HG03066 (cell line): ENCODE measurements around the gene KCNQ5.
"Not testable (repeated sequence)": the region's sequence is repeated elsewhere in the genome, so short reads cannot be mapped to it uniquely, and the experiment has no call there.

Source experiments
- ATAC-seq: cut with Tn5 transposase; IDR thresholded peaks from one replicate; pipeline ENCODE4 v1.9.1; 2021; ENCODE audit warnings: low read depth; ENCODE audit not compliant: unreplicated experiment

Gene KCNQ5

DNA sequence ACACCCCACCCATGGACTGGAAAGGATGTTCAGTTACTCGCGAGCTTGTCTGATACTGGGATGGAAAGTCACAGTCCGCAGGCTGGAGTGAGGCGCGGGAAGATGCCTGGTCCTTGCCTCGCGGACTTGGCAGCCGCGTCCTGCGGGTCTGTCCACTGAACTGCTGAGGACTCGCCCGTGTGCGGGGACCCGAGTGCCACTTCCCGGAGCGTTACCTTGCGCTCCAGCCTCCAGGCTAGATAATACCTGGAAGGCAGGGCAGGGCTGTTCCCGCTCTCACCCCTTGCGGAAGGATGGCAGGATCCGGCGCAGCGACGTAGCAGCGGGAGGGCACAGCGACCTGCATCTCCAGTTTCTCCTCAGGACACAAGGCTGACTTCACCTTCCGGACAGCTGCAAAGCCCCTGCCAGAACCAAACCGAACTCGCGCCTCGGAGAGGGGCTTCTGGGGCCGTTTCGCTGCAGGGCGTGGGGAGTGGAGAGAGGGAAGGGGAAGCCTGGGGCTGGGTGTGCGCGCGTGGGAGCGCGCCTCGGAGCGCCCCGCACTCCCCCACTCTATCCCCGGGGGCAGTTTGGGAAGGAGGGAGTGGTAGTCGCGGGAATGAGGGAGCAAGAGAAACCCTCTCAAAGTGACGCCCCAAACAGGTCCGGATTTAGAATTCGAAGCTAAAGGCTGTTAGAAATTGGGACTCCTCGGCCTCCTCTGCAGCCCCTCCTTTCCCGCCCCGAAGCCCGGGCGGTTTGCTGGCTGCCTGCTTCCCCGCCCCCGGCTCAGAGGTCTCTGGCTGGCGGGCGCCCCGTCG is at the start of gene KCNQ5:
TSS of gene KCNQ5 (plus strand) at position 774 of the 803 bp plus-strand sequence.
- ATAC-seq, result no peak

DNA sequence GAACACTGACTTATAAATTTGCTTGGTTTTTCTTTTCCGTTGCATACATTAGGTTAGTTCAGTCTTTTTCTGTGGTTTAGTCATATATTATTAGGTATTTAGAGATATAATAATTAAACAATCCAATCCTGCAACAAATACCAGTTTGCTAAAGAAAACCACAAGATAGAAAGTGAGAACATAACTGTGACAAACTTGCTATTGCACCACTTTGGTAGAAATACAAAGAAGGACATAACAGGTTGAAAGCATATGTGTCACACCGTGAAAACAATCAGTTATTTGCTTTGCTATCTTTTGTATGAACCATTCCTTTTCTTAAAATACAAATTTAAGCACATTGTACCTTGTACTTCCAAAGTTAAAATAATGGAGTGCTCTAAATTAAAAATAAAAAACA is 42.0 kb upstream of the KCNQ5 start:
- no peak for ATAC-seq

DNA sequence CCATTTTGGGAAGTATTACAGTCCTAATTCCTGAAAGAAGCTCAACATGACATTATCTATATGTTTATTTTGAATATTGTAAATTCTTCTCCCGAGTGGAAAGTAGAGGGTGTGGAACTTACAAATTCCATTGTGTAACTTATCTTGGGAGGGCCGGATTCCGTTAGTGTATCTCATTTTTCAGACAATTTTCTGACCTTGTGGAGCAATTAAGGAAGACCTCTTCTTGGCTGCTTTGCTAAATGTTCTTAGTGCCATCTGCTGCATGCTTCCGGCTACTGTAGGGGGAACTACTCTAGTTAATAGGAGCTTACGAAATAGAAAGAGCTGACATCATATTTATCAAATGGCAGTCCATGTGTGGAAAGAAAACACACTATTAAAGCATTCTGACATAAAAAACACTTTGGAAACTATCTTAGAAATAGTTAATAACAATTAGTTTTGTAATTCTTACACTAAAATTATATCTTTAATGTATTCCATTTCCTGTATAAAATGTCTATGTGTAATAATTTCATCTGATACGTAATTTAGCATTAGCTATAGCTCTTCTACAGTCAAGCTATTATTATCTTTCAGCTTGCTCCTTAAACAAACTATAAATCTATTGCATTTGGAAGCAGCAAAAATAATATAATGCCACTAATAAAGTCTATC is 41.5 kb upstream of the KCNQ5 start:
- peak; percentile 75 for ATAC-seq

DNA sequence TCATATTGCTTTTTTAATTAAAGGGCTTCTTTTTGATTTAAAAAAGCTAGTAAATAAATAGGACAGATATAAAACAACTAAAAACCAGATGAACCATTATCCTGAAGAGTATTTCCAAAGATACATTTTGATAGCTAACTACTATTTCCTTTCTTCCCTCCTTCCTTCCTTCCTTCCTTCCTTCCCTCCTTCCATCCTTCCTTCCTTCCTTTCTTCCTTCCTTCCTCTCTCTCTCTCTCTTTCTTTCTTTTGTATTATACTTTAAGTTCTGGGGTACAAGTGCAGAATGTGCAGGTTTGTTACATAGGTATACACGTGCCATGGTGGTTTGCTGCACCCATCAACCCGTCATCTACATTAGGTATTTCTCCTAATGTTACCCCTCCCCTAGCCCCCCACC is 40.9 kb upstream of the KCNQ5 start:
- ATAC-seq, result not testable (repeated sequence)

DNA sequence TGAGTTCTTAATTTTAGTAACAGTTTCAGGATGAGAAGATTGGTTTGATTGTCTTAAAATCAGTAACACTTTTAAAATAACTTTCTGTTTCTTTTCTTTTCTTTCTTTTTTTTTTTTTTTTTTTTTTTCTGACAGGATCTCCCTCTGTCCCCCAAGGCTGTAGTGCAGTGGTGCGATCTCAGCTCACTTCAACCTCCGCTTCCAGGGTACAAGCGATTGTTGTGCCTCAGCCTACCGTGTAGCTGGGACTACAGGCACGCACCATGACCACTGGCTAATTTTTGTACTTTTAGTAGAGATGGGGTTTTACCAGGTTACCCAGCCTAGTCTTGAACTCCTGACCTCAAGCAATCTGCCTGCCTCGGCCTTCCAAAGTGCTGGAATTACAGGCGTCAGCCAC is 33.7 kb upstream of the KCNQ5 start:
- no peak for ATAC-seq

DNA sequence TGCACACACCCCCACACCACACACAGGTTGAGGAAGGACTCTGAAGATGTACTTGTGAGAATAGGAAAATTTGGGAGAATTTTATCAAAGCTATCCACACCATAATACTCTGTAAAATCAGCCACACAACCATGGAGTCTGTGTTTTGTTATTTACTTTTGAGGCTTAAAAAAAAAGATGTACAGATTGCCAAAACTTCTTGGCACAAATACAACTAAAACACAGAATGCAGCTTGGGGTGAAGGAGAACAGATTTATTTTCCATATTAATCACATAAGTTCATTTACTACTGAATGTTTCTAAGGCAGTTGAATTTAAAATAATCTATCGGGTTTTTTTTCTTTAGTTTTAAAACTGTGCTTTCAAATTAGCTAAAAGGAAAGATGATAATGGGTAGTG is 32.8 kb upstream of the KCNQ5 start:
- ATAC-seq, result no peak

DNA sequence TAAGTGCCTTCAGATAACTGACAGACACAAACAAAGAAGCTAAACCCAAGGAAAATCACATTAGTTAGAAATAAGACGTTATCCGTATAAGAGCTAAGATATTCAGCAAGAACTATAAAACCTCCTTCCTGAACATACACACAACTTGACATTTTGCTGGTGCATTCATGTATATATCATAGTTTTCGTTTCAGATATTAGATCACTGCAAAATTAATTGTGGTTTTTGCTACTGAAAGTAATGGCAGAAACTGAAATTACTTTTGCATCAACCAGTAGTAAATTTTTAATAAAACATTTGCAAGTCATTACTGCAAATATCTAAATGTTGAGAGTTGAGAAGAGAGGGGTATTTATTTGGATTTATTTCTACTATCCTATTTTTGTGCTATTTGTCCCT is 26.1 kb upstream of the KCNQ5 start:
- no peak for ATAC-seq

DNA sequence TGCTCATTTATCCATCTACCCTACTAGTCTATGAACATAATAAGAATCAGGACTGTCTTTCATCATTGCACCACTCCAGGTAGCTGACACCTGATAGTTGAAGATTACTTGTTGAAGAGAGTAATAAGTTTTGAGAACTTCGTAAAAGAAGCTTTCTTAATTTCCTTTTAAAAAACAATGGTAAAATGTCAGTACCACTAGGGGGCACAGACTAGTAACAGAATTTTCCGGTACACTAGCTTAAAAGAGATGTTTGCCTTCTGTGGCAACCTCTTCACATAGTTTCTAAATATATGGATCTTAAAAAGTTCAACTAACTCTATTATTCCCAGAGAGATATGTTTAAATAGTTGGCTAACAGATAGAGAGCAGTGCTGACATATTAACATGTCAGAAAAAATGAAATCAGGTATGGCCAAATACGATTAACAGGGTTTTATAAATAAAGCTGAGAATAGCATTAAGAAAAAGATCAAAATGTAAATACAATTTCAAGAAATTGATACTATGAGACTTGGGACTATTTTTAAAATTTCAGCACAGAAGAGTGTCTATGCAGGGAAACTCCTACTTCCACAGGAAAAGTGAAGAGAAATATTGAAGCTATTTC is 5.4 kb upstream of the KCNQ5 start:
- no peak for ATAC-seq

DNA sequence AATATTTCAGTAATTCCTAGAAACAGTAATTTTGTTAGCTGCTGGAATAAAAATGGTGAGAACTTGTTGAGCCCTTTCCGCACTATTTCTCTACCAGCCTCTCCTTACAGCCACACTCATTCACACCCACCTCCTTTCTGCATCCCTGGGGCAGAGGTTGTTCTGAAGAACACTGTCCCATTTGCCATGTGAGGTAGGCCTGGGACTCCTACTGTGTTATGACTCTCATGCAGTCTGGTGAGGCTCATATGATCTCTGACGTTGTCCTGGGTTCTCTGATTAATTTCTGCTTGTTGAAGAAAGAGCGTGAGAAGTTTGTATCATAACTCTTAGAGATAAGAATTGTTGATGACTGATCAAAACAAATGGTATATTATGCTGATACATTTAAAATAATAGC is 4.1 kb upstream of the KCNQ5 start:
- no peak for ATAC-seq

DNA sequence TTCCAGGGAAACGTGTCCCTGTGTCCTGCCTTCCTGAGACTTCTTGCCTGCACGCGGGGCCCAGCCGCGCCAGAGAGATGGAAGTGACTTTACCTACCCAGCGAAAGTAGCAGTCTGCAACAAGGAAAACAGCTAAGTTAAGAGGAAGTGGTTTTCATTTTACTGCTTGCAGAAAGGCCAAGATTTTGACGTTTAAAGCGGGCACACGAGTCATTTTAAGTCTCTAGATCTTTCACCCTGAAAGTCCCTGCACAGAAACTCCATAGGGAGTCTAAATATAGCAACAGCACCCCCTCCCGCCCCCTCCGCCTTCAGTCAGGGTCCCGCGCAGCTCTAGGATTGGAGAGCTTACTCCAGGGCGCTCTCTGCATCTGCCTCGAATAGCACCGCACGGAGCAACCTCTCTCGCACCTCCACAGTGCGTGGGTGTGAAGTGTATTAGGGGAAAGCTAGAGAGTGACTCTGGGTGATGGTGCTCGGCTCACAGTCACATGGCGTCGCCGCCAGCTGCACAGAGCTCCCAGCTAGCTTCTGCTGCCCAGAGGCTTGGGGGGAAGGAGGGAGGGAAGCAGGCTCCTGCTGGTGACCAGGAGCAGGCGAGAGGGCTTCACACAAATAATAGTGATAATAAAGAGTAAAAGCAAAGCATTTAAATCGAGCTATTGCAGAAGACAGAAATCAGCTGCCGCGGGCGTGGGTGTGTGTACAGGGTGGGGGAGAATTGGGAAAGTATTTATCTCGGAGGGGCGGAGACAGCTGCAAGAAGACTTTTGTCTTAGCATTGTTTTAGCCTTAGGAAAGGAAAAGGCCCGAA is 1.8 kb upstream of the KCNQ5 start:
- peak; percentile 65 for ATAC-seq

DNA sequence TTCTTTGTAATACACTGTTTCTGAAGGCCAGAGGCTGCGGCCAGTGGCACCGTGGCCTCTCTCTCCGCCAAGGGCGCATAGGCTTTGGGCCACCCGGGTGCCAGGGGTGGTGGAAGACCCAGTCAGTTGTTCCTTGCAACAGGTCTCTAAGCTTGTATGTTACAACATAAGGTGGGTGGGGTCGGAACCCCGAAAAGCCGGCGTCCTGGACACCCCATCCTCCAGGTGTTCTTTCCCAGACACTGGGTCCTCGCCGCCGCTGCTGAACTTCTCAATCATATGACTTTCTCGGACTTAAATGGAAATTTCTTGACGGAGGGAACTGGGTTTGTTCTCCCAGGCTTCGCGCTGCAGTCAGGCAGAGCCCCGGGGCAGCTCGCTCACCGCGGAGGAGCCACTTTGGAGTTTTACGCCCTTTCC is 983 bp upstream of the KCNQ5 start:
- no peak for ATAC-seq

DNA sequence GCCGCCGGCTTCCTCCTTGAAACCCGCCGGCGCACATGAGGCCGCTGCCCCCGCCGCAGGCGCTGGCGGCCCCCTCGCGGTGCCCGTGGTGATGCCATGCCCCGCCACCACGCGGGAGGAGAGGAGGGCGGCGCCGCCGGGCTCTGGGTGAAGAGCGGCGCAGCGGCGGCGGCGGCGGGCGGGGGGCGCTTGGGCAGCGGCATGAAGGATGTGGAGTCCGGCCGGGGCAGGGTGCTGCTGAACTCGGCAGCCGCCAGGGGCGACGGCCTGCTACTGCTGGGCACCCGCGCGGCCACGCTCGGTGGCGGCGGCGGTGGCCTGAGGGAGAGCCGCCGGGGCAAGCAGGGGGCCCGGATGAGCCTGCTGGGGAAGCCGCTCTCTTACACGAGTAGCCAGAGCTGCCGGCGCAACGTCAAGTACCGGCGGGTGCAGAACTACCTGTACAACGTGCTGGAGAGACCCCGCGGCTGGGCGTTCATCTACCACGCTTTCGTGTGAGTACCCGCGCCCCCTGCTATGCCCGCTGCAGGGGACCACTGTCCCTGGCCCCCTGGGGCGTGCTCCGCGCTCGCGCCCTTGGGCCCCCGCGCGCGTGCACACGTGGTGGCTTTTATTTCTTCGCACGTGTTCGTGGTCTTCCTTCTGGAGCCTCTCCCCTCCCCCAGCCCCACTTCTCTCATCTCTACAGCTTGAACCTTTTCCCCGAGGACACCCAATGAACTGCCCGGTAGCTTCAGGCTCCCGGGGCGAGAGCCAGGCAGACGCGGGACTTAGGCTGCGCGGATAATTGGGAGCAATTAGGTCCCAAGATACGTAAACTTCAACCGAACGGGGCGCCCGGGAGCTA is 453 bp downstream of the KCNQ5 start:
- no peak for ATAC-seq

DNA sequence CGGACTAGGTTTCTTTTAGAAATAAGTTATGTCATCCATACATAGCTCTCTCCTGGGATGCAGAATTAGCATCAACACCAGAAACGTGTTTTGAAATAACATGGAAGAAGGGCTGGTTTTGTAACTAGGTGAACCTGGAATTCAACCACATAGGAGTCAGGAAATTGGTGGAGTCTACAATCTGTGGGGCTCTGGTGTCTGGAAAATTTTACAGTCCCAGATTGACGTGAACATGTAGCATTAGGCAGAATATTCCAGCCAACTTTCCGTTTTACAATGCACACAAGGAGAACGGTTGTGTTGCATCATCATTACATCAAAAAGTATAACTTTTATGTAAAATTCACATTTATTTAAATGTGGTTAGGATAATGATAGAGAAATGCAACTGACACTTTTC is 1.9 kb downstream of the KCNQ5 start:
- no peak for ATAC-seq

DNA sequence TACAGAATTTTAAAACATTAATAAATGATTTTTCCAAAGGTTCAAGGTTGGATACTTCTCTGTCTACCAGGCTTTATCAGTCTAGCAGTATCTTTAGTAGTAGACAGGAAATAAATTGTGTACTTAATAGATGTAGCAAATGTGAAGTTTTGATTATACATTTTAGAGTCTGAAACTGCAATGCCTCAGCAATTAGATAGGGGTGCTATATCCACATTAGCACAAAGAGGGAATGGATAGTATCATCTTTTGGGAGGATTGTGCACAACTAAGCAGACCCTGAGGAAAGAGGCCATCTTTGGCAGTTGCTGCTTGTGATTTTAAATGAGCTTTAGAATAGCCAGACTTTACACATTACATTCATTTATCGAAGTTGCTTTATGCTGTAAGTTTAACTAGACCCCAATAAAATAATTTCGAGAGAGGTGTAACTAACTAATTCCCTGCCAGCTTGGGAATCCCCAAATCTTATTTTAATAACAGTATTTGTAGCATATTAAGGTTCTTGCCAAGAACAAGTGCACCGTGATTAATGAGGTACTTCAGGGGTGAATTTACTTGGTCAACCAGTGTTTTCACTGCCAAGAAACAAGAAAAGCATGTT is 2.8 kb downstream of the KCNQ5 start:
- no peak for ATAC-seq

DNA sequence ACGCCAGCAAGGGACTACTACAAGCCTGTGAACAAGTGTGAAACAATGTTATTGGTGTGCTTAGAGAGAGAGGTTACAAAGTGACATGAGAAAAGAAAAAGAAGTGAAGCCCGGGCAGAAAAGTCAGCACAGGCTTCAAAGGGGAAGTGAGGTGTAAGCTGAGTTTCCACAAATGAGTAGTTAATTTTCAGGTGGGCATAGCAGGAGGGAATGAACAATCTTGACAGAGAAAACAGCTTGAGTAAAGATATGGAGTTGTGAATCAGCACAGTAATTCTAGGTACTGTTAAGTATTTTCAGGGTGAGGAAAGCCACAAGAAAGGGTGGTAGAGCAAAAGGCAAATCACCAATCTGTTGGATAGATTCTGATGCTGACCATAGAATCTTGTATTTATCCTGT is 4.3 kb downstream of the KCNQ5 start:
- ATAC-seq, result peak; percentile 38

DNA sequence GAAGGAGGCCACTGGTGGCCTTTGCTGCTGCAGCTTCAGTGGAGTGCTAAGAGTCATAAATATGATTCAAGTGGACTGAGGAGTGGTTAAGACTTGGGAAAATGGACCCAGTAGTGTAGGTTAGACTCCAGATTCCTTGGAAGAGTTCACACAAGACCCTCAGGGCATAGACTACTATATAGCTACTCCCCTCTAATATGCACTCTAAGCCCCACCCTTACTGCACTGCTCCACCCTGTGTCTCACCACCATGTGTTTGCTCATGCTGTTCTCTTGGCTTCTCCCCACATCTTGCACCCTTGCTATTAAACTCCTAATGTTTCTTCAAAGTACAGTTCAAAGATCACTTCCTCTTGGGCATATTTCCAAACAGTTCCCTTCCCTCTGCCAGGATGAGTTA is 5.7 kb downstream of the KCNQ5 start:
- no peak for ATAC-seq

DNA sequence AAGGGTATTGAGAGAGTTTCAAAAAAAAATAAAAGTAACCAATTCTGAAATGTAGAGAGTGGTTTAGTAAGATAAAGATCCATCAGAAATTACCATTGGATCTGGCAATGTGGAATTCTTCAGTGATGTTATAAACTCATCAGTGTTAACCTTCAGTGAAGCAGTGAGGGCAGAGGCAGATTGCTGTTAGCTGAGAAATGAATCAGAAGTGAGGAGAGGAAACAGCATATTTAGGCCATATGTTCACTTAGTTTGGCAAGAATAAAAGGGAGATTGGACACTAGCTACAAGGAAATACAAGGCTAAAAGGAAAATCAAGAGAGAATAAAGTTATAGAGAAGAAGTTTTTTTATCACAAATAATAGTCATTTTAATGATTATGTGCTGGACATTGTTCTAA is 9.6 kb downstream of the KCNQ5 start:
- no peak for ATAC-seq

DNA sequence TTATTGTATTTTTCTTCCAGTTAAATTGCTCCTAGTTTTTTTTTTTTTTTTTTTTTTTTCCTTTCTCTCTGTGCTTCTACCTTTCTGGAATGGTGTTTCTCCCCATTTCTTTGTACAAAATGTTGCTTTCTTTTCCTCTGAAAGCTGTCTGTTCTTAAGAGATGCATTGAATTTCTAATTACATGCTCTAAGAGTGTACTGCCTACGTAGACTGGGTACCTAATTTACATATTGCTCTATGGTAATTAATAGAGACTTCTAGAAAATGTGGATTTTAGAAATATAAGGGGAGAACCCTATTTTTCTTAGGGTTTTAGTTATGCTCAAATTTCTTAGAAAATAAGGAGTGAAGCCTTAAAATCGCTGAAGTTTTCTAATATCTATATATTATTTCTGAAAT is 13.8 kb downstream of the KCNQ5 start:
- ATAC-seq, result no peak

DNA sequence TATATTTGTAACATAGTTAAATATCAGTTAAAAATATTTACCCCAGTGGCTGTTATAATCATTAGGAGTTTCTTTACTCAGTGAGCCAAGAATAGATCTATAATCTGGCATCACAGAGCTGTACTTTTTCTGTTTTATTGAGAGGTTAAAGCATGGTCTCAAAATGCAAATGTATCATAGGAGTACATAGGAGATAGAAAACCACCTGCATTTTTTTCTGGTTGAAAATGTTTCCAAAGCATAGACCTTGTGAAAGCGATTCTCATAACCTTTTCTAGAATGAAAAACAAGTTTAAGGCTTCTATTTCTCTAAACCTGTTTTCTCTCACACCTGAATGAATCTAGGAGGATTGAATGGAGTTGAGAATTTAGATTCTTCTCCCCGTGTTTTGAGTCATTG is 14.4 kb downstream of the KCNQ5 start:
- ATAC-seq, result peak; percentile 96

DNA sequence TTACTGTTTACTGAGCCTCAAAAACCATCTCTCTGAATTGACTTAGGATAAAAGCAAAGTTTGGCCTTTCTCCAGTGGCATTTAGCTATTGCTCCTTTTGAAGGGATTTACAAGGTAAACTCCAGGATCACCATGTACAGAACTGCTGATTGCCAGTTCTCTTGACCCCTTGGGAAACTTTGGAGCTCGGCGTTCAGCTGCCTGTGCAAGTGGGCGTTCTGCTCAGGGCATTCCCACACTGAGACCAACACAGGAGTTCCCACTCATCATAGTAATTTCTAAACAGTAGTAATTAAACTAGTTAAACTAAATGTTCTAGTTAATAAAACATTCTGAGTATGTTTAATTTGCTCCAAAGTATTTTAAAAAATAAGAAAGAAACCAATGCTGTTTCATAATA is 14.9 kb downstream of the KCNQ5 start:
- no peak for ATAC-seq
